ENCODE measurements around the gene TMEM170B.

TMEM170B gene

GRCh38 chr6:11600251-11600650 lies 62.7 kb downstream of the TMEM170B start:
- no peak for TF ChIP-seq EZH2 (IDR thresholded peaks at IDR 0.05)
- TF ChIP-seq POLR2AphosphoS5 (IDR thresholded peaks at IDR 0.05; ENCODE audit: borderline replicate concordance, low read depth, low read length): no peak
- no peak for TF ChIP-seq FOXP2 (optimal IDR thresholded peaks at IDR 0.05; ENCODE audit: control extremely low read depth, extremely low read length, insufficient read depth)
- Histone ChIP-seq H3K27ac (no peak overlapping the region), H3K9ac (ENCODE audit: insufficient read length) (no peak overlapping the region), H3K9me3 (ENCODE audit: low read depth, low read length) (no peaks in the 10 kb centered on the region), H3K4me3 (no peak overlapping the region), H3K36me3 (ENCODE audit: insufficient read depth, low read length) (no peaks in the 10 kb centered on the region)
- no peak for DNase-seq (ENCODE audit: low read depth, low spot score)

GRCh38 chr6:11601776-11602605 lies 64.4 kb downstream of the TMEM170B start:
- Histone ChIP-seq H3K36me3 (ENCODE audit: insufficient read depth, low read length) (no peaks in the 10 kb centered on the region), H3K27ac (no peak overlapping the region), H3K9ac (ENCODE audit: insufficient read length) (no peak overlapping the region), H3K9me3 (ENCODE audit: low read depth, low read length) (no peaks in the 10 kb centered on the region), H3K4me3 (no peak overlapping the region)
- DNase-seq (ENCODE audit: low read depth, low spot score): no peak
- TF ChIP-seq POLR2AphosphoS5 (IDR thresholded peaks at IDR 0.05; ENCODE audit: borderline replicate concordance, low read depth, low read length) (no peak), EZH2 (IDR thresholded peaks at IDR 0.05) (no peak), FOXP2 (optimal IDR thresholded peaks at IDR 0.05; ENCODE audit: control extremely low read depth, extremely low read length, insufficient read depth) (no peak)

- Histone ChIP-seq H3K4me3 (no peak overlapping the region), H3K27ac (no peak overlapping the region), H3K9ac (ENCODE audit: insufficient read length) (no peak overlapping the region), H3K36me3 (ENCODE audit: insufficient read depth, low read length) (no peaks in the 10 kb centered on the region), H3K9me3 (ENCODE audit: low read depth, low read length) (no peaks in the 10 kb centered on the region)
- DNase-seq (ENCODE audit: low read depth, low spot score): no peak
- TF ChIP-seq EZH2 (IDR thresholded peaks at IDR 0.05) (no peak), FOXP2 (optimal IDR thresholded peaks at IDR 0.05; ENCODE audit: control extremely low read depth, extremely low read length, insufficient read depth) (no peak), POLR2AphosphoS5 (IDR thresholded peaks at IDR 0.05; ENCODE audit: borderline replicate concordance, low read depth, low read length) (no peak)
These were observed 66.7 kb downstream of the TMEM170B start for GRCh38 chr6:11604215-11604614.

GRCh38 chr6:11604836-11605506 lies 67.4 kb downstream of the TMEM170B start:
- H3K27ac ChIP-seq: no peak overlapping the region
- TF ChIP-seq EZH2 (IDR thresholded peaks at IDR 0.05) (no peak), FOXP2 (optimal IDR thresholded peaks at IDR 0.05; ENCODE audit: control extremely low read depth, extremely low read length, insufficient read depth) (no peak), POLR2AphosphoS5 (IDR thresholded peaks at IDR 0.05; ENCODE audit: borderline replicate concordance, low read depth, low read length) (no peak)
- H3K9ac ChIP-seq (ENCODE audit: insufficient read length): no peak overlapping the region
- no peak overlapping the region for H3K4me3 ChIP-seq
- H3K36me3 ChIP-seq (ENCODE audit: insufficient read depth, low read length): no peaks in the 10 kb centered on the region
- no peaks in the 10 kb centered on the region for H3K9me3 ChIP-seq (ENCODE audit: low read depth, low read length)
- DNase-seq (ENCODE audit: low read depth, low spot score): no peak

- H3K27ac ChIP-seq: no peak overlapping the region
- no peaks in the 10 kb centered on the region for H3K36me3 ChIP-seq (ENCODE audit: insufficient read depth, low read length)
- H3K9me3 ChIP-seq (ENCODE audit: low read depth, low read length): no peaks in the 10 kb centered on the region
- no peak overlapping the region for H3K9ac ChIP-seq (ENCODE audit: insufficient read length)
- DNase-seq (ENCODE audit: low read depth, low spot score): no peak
- TF ChIP-seq POLR2AphosphoS5 (IDR thresholded peaks at IDR 0.05; ENCODE audit: borderline replicate concordance, low read depth, low read length) (no peak), FOXP2 (optimal IDR thresholded peaks at IDR 0.05; ENCODE audit: control extremely low read depth, extremely low read length, insufficient read depth) (no peak), EZH2 (IDR thresholded peaks at IDR 0.05) (no peak)
- no peak overlapping the region for H3K4me3 ChIP-seq
These were observed 68.0 kb downstream of the TMEM170B start for GRCh38 chr6:11605507-11605905.

GRCh38 chr6:11606332-11606731 lies 68.8 kb downstream of the TMEM170B start:
- Histone ChIP-seq H3K4me3 (no peak overlapping the region), H3K9me3 (ENCODE audit: low read depth, low read length) (no peaks in the 10 kb centered on the region), H3K36me3 (ENCODE audit: insufficient read depth, low read length) (no peaks in the 10 kb centered on the region), H3K9ac (ENCODE audit: insufficient read length) (no peak overlapping the region), H3K27ac (no peak overlapping the region)
- no peak for TF ChIP-seq FOXP2 (optimal IDR thresholded peaks at IDR 0.05; ENCODE audit: control extremely low read depth, extremely low read length, insufficient read depth)
- no peak for TF ChIP-seq EZH2 (IDR thresholded peaks at IDR 0.05)
- no peak for TF ChIP-seq POLR2AphosphoS5 (IDR thresholded peaks at IDR 0.05; ENCODE audit: borderline replicate concordance, low read depth, low read length)
- no peak for DNase-seq (ENCODE audit: low read depth, low spot score)

- DNase-seq (ENCODE audit: low read depth, low spot score): no peak
- H3K27ac ChIP-seq: no peak overlapping the region
- no peaks in the 10 kb centered on the region for H3K36me3 ChIP-seq (ENCODE audit: insufficient read depth, low read length)
- no peaks in the 10 kb centered on the region for H3K9me3 ChIP-seq (ENCODE audit: low read depth, low read length)
- H3K9ac ChIP-seq (ENCODE audit: insufficient read length): no peak overlapping the region
- TF ChIP-seq POLR2AphosphoS5 (IDR thresholded peaks at IDR 0.05; ENCODE audit: borderline replicate concordance, low read depth, low read length) (no peak), FOXP2 (optimal IDR thresholded peaks at IDR 0.05; ENCODE audit: control extremely low read depth, extremely low read length, insufficient read depth) (no peak), EZH2 (IDR thresholded peaks at IDR 0.05) (no peak)
- no peak overlapping the region for H3K4me3 ChIP-seq
These were observed 69.8 kb downstream of the TMEM170B start for GRCh38 chr6:11607383-11607782.

GRCh38 chr6:11608600-11609323 lies 71.2 kb downstream of the TMEM170B start:
- H3K27ac ChIP-seq: no peak overlapping the region

More at GRCh38 chr6:11608600-11609323, 71.2 kb downstream of the TMEM170B start:
- Histone ChIP-seq H3K4me3 (no peak overlapping the region), H3K36me3 (ENCODE audit: insufficient read depth, low read length) (no peaks in the 10 kb centered on the region), H3K9ac (ENCODE audit: insufficient read length) (no peak overlapping the region), H3K9me3 (ENCODE audit: low read depth, low read length) (no peaks in the 10 kb centered on the region)
- DNase-seq (ENCODE audit: low read depth, low spot score): no peak
- TF ChIP-seq EZH2 (IDR thresholded peaks at IDR 0.05): no peak
- no peak for TF ChIP-seq POLR2AphosphoS5 (IDR thresholded peaks at IDR 0.05; ENCODE audit: borderline replicate concordance, low read depth, low read length)
- TF ChIP-seq FOXP2 (optimal IDR thresholded peaks at IDR 0.05; ENCODE audit: control extremely low read depth, extremely low read length, insufficient read depth): no peak

All from SK-N-MC (cell line).